ENCODE measurements around the gene TMPRSS7.

The TMPRSS7 gene

DNA sequence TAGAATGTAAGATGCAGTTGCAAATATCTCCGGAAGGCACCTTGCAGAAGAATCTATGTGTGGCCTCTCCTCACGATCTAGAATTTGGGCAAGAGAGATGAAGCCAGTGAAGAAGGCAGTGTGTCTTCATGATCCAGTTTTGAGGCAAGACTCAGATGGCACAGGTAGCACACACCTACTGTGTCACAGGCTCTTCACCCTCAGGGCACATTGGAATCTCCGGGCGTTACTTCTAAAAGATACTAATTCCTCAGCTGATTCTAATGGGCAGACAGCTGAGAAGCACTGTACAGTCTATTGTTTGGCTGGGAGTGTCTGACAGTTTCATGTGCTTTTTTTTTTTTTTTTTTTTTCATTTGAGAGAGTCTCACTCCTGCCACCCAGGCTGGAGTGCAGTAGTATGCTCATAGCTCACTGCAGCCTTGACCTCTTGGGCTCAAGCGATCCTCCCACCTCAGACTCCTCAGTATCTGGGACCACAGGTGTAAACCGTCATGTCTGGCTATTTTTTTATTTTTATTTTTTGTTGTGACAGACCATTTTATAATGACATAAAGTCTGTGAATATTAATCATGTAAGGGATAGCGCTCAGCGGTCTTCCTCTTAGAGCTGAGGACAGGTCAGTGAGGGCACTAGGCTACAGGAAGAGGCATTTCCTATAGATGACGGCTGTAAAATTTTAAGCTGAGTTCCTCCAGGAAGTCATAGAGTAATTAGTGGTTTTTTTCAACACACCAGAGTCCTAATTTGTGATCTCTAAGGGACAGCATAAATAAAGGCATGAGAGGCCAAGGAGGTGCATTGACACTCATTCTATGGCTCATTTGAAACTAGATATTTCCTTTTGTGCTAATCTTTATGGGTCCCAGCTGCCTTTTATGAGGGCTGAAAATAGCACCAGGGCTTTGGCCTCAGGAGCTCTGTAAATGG, 55.7 kb downstream of the TMPRSS7 start:
- DNase-seq (ENCODE audit: extremely low spot score): no peak
- ChIA-PET CTCF (interaction anchor here (1.0 to 1.5 kb wide), 3 partner anchors 10 to 47 kb away, joined by 3 to 4 read pairs (median 3); no protein-coding TSS in a partner anchor), POLR2A (no interaction called here)
- TF ChIP-seq, protein P1, sequence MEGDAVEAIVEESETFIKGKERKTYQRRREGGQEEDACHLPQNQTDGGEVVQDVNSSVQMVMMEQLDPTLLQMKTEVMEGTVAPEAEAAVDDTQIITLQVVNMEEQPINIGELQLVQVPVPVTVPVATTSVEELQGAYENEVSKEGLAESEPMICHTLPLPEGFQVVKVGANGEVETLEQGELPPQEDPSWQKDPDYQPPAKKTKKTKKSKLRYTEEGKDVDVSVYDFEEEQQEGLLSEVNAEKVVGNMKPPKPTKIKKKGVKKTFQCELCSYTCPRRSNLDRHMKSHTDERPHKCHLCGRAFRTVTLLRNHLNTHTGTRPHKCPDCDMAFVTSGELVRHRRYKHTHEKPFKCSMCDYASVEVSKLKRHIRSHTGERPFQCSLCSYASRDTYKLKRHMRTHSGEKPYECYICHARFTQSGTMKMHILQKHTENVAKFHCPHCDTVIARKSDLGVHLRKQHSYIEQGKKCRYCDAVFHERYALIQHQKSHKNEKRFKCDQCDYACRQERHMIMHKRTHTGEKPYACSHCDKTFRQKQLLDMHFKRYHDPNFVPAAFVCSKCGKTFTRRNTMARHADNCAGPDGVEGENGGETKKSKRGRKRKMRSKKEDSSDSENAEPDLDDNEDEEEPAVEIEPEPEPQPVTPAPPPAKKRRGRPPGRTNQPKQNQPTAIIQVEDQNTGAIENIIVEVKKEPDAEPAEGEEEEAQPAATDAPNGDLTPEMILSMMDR (IDR thresholded peaks at IDR 0.05; ENCODE audit: control extremely low read depth, extremely low read depth, low read depth, missing control alignments): no peak

DNA sequence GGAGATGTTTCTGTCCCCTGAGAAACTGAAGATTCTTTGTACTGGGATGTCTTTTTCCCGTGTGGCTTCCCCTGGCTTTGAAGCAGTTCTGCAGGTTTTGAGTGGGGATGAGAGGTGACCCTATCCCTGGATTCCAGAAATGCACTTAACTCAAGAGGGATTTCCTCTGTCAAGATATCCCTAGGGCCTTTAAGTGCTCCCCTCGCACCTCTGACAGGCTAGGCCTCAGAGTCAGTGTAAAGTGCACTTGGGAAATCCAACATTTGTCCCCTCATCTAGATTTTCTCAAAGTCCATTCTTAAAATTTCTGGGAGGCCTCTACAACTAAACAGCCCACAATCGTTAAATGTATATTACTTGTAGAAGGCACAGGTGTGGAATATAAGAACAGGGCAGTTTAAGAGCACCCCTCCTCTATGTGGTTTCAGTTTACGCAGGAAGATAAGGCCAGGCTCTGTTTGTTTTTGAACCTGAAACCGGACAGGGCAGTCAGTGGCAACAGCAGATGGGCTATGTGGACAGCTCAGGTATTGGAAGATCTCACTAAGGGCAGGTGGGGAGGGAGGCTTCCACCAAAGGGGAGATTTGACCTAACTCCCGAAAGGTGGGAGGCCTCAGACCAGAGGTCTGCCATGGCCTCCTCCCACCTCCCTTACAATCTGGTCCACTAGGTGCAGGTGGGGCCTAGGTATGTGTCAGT, 56.5 kb downstream of the TMPRSS7 start:
- DNase-seq (ENCODE audit: extremely low spot score): no peak
- TF ChIP-seq, protein P1 (IDR thresholded peaks at IDR 0.05; ENCODE audit: control extremely low read depth, extremely low read depth, low read depth, missing control alignments): no peak
- CTCF ChIA-PET: interaction anchor here (1.0 to 1.5 kb wide), 3 partner anchors 9 to 48 kb away, joined by 3 to 4 read pairs (median 3); no protein-coding TSS in a partner anchor
- POLR2A ChIA-PET: interaction anchor here (1.0 kb wide), 1 partner anchor 42 kb away, joined by 3 read pairs; no protein-coding TSS in a partner anchor

DNA sequence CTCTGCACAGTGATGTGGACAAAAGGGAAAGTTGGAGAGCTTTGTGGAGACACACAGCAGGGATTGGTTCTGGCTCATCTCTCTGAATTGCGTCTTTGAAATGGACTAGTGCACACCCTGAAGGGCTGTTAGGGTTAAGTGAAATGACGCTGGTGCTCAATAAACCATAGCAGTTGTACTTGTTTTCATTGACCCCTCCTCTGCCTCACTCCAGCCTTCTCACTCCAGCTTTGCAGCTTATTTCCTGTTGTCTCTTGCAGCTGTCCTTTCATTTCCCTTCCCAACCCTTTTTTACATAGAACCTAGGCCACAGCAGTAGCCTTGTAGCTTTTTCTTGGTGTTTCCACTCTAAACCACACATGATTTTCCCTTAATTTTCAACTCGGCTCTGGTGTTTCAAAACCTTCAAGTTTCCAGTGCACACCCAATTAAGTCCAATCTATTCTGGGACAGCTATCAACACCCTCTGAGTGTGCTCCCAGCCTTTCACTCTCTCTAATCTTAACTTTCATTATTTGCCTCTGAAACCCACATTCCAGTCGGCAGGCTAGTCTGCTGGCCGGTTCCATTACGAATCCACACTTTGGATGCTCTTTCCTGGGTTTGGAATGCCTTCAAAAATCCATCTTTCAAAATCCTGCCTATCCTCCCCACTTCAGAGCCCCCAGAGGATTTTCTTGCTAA, 58.1 kb downstream of the TMPRSS7 start:
- TF ChIP-seq, protein P1 (IDR thresholded peaks at IDR 0.05; ENCODE audit: control extremely low read depth, extremely low read depth, low read depth, missing control alignments): no peak
- ChIA-PET CTCF (interaction anchor here (0.8 to 1.4 kb wide), 5 partner anchors 9 to 103 kb away, joined by 3 to 8 read pairs (median 3); no protein-coding TSS in a partner anchor), POLR2A (no interaction called here)
- peak; percentile 23 for DNase-seq (ENCODE audit: extremely low spot score)

DNA sequence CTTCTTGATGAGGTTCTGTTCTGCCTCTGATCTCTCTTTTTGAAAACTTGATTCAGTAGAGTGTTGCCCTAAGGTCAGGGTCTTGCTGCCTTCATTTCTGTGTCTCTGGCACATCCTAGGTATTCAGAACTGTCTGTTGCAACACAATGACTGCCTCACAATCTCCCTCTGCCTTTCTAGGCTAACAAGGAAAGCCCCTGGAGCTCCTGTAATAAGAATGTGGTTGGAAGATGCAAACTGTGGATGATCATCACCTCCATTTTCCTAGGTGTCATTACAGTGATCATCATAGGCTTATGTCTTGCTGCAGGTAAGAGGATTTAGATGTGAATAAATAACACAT, 58.6 kb downstream of the TMPRSS7 start:
- ChIA-PET CTCF (interaction anchor here (1.0 to 1.4 kb wide), 5 partner anchors 8 to 104 kb away, joined by 3 to 8 read pairs (median 4); no protein-coding TSS in a partner anchor), POLR2A (no interaction called here)
- no peak for DNase-seq (ENCODE audit: extremely low spot score)
- TF ChIP-seq, protein P1 (IDR thresholded peaks at IDR 0.05; ENCODE audit: control extremely low read depth, extremely low read depth, low read depth, missing control alignments): no peak

DNA sequence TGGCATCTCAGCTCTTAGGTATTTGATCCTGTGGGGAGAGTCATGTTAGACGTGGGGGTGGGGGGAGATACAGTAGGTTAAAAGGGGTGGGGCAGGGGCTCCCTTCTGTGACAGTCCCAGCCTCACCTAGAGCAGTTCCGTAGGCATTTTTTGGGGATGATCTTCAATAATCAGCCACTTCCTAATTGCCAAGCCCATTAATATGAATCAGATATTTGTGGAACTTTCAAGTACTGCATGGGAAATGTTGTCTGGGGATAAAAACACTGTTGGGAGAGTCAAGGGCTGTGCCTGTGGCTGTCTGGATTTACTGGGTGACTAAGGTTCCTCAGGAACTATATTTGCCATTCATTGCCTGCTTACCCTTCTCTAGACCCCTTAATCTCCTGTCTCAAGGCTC, 61.2 kb downstream of the TMPRSS7 start:
- POLR2A ChIA-PET: no interaction called here
- DNase-seq (ENCODE audit: extremely low spot score): no peak
- TF ChIP-seq, protein P1 (IDR thresholded peaks at IDR 0.05; ENCODE audit: control extremely low read depth, extremely low read depth, low read depth, missing control alignments): no peak
- CTCF ChIA-PET: no interaction called here

DNA sequence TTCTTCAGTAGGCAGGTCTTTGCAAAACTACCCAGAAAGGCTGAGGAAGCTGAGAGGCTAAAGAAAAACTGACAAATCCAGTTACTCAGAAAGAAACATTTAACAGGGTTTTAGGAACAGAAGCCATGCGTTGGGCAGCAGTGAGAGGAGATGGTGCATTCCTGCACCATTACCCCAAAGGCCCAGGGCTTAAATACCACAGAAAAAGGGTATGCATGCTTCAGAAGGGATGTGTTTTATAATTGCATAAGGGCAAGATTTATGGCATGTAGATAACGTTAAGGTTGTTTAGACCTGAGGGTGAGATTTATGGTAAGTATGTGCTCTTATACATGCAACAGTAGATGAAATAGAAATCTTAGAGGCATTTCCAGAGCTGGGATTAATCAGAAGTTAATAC, 61.6 kb downstream of the TMPRSS7 start:
- ChIA-PET CTCF (no interaction called here), POLR2A (no interaction called here)
- TF ChIP-seq, protein P1 (IDR thresholded peaks at IDR 0.05; ENCODE audit: control extremely low read depth, extremely low read depth, low read depth, missing control alignments): no peak
- DNase-seq (ENCODE audit: extremely low spot score): no peak

Data from GM10248 (cell line).